GM20431 (cell line): ENCODE results near the gene SLC16A5.
"Not testable (repeated sequence)": the region's sequence is repeated elsewhere in the genome, so short reads cannot be mapped to it uniquely, and the experiment has no call there.

ENCODE experiments used
- in situ Hi-C: fragments of 300-500 bp; cut with MseI, MboI; formaldehyde crosslinking; loops from one replicate; pipeline ENCODE4 v1.15.0; 2020; ENCODE audit warnings: low sequenced_read_pairs; ENCODE audit not compliant: unreplicated experiment

The SLC16A5 gene

DNA sequence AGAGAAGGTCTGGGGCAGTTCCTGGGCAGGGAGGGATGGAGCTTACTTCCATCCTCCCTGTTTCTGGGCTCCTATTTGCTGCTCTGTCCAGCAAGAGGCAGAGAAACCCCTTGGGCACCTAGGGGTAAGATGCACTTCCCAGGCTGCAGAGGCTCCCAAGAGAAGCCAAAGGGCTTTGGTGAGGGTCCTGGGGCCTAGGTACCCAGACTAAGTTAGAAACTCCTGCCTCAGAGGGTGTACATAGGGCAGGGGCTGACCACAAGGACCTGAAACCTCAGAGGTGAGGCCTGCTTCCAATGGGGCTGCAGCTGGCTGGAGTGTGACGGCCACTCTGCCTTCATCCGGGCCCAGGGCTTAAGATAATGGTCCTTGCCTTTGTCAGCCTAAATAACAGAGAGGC is 20.4 kb downstream of the SLC16A5 start:
- in situ Hi-C loops, result no loop called here

DNA sequence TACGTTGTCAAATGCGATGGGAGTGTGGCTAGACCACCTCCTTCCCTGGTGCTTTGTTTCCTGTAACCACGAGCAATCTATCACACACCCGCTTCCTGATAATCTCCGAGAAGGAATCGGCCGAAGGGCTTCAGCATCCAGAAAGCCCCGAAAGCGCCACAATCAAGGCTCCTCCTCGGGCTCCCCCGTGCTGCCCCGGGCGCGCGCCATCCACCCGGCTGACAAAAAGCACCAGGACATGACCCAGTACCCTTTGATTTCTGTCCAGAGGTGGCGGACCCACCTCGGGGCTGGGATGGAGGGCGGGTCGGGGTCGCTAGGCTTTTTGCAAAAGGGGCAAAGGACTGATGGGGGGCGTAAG is 21.3 kb downstream of the SLC16A5 start:
- in situ Hi-C loops, result no loop called here

DNA sequence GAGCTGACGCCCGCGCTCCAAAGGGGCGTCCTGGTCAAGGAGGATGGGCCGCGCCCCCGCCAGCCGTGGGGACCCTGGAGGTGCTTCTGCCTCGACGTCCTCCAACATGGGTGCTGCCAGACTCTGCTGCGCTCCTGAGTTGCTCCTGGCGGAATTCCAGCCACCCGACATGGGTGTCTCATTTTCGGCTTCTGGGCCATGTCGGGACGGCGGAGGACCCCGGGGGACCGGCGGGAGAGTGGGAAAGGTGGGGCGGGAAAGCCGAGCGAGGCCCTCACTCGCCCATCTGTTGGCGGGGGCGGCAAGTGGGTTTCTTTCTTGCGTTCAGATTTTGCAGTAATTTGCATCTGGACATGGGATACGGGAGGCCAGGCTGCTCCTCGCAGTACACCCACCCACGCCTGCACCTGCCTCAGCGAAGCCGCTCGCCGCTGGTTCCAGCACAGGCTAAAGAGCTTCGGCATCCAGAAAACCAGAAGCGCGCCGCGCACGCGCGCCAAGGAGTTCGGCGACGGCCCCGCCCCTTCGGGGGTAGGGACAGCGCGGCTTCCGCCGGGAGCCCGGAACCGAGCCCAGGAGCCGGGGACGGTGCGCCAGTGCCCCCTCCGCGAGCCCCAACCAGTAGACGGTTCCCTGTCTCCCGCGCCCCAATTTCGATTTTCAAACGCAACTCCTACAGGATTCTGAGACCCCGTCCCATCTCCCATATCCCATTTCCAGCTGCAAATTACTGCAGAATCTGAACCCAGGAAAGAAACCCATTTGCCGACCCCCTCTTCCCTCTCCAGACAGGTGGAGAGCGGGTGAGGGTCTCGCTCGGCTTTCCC is 21.9 kb downstream of the SLC16A5 start, which contains the start of gene ARMC7:
ARMC7 (plus strand) TSS at position 563 of the 827 bp plus-strand sequence. CDS start 320 bp downstream, outside the sequence.
- in situ Hi-C loops, result no loop called here

DNA sequence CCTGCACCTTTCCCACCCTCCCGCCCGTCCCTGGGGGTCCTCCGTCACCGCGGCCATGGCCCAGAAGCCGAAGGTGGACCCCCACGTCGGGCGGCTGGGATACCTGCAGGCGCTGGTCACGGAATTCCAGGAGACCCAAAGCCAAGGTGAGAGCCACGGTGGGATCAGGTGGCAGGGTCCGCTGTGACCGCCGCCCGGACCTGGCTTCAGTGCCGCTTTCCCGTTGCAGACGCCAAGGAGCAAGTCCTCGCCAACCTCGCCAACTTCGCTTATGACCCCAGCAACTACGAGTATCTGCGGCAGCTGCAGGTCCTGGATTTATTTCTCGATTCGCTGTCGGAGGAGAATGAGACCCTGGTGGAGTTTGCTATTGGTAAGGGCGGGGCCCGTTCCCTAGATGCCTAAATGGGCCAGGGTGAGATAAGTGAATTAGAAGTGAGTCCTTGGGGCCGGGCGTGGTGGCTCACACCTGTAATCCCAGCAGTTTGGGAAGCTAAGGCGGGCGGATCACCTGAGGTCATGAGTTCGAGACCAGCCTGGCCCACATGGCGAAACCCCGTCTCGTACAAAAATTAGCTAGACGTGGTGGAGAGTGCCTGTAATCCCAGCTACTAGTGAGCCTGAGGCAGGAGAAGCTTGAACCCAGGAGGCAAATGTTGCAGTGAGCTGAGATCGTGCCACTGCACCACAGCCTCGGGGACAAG is 22.6 kb downstream of the SLC16A5 start:
- in situ Hi-C loops, result no loop called here

DNA sequence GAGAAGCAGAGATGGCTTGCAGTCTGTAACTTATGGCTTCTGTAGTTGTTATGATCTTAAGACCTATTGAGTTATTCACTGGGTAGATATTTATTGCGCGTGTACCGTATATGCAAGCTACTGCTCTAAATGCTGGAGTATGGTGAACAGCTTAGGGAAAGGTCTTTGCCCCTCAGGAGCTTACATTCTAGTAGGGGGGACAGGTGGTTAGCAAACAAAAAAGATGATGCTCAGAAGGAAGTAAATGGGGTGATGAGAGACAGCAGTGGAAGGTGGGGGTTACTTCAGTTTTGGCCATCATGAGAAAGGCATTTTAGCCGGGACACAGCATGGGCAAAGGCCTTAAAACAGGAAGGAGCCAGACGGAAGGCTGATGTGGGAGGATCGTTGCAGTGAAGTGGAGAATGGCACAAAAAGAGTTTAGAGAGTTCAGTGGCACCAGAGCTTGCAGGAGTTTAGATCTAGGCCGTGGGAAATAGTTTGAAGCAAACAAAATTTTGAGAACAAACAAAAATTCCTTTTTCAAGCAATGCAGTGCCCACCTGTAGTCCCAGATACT is 24.1 kb downstream of the SLC16A5 start:
- in situ Hi-C loops, result no loop called here

DNA sequence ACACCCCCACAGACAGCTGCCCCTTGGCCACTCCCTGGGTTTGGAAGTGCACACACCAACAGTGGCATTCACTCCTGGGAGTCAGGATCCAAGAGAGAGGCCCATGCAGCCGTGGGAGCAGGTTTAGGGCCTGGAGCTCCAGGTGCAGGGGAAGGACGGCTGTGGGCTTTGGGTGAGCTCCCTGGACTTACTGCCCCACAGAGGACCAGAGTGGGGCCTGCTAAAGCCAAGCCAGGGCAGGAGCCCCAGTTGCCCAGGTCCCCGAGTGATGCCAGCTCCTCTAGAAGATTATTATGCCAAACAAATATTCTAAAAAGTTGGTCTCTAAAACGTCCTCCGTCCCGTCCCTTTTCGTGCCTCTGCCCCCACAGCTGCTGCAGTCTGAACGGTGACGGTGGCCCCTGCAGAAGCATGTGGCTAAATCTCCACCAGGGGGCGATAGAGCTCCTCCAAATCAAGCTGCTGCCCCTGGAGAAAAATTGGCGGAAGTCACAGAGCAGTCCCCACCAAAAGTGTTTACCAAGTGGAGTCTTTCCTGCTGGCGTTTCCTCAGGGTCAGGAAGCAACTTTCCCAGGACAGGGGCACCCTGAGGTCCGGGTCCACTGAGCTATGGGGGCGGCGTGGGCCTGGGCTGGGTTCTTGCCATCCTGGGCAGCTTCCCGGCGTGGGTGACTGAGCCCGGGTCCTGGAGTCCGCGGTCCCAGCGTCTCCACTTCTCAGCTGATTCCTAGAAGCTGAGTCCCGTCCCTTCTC is 26.2 kb downstream of the SLC16A5 start:
- in situ Hi-C loops, result no loop called here

DNA sequence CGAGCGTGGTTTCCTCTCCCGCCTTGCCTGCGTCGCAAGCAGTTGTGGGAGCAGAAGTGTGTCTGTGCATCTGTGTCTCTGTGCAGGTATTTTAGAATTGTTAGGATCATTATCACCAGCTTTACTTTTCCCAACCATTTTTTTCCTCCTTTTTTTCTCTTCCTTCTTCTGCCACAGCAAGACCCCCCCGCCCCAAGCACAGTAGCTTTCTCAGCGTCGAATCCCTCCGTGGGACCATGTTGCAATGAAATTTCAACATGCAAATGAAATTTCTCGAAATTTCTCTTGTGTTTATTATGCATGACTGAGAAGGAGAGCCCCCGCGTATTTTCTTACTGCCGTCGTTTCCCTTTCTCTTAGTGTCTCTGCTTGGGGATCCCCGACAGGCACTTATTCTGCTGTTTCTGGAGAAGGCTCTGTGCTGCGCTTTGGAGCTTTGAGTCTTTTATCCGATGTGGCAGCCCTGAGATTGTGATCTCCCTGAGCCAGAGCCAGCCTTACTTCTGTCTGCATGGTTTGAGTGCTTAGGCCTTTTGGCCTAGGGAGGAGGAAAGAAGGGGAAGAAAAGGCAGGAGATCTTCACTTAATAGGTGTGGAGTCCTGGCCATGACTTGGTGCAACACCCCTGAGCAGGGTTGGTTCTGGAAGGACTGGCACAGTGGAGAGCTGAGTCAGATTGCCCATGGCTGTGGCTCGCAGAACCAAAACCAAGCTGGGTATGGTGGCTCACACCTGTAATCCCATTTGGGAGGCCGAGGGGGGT is 27.0 kb downstream of the SLC16A5 start:
- in situ Hi-C loops, result no loop called here

DNA sequence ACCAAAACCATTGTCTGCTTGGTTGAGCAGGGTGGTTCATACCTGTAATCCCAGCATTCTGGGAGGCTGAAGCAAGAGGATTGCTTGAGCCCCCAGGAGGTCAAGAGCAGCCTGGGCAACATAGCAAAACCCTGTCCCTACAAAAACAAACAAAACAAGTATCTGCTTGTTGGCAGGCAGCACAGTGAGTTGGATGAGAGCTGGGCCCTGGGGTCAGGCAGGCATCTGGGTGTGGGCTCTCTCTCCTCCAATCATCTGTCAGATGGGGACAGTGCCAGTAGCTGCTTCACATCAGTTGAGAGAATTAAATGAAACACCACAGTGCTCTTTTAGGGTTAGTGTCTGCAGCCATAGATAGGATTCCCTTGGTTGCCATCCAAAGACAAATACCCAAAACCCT is 27.8 kb downstream of the SLC16A5 start:
- in situ Hi-C loops, result no loop called here

DNA sequence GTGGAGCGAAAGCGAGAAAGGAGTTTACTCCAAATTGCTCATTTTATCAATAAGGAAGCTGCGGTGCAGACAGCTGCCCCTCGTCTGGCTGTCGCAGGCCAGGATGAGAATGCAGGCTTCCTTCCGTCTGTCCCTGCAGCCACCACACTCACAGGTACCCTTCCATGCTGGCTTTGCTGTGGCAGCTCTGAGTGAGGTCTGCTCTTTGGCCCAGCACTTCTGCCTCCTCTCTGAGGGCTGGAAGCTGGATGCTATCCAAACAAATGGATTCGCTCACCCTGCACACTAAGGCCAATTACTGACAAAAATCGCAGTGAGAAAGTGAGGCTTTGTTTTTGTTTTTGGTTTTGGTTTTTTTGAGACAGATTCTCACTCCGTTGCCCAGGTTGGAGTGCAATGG is 29.0 kb downstream of the SLC16A5 start:
- in situ Hi-C loops, result no loop called here

DNA sequence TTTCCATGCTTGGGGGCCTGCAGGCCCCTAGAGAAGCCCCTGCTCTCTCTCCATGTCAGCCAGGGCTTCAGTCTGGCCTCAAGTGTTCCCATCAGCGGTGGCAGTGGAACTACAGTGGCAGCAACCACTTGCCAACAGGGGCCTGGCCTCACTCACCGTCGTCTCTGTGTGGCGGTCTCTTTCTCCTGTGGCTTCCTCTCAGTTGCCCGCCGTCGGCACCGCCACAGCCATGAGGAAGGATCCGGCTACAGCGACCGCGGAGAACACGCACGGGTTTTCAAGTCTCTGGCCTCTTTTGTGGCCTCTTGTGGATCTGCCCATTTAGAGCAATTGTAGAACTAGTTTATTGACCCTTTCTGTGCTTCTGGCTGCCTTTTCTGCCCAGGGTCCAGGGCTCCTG is 30.6 kb downstream of the SLC16A5 start:
- in situ Hi-C loops, result no loop called here

DNA sequence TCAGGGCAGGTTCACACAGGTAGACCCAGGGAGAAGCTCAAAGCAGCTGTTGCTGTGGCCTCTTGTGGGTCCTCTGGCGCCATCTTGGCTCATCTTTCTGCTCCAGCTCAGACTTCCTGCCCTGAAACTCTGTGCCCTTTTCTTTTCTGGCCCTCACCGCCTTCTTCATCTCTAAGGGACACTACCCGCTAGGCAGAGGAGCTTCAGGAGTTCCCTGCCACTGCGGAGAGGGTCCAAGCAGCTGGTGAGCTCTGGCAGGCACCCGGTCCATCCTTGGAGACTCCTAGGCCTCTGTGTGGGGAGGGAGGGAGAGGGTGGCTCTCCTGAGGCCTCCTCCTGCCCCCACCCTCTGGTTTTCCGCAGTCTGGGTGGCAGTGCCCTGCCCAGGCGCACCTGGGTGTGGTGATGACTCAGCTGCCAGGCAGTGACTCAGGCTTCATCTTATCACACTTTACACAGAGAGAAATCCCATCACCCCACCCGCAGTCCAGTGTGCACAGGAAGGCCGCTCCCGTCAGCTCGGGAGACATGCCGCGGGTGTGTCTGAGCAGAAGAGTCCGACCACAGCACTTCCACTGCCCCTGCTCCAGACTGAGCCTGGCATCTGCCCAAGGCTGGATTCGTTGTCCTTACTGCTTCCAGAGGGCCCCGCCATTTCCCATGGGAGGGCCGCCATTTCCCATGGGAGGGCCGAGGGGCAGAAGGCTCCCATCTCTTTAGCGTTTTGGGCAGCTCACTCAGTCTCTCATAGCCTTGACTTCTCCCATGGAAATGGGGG is 36.5 kb downstream of the SLC16A5 start:
- in situ Hi-C loops, result no loop called here

DNA sequence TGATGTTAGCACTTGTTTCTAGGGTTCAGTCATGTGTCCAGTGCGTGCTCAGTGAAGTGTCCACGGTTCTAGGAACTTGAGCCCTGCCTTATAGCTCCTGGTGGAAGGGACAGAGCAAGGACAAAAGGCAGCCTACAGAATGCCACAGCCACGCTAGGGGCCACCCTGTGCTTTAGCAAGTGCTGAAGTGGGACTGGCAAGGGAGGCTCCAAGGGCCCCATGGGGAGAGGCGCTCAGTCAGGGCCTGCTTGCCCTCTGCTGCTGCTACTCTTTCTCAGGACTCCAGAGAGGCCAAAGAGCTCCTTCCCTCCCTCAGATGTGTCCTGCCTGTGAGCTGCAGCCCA is 37.0 kb downstream of the SLC16A5 start:
- in situ Hi-C loops, result no loop called here

DNA sequence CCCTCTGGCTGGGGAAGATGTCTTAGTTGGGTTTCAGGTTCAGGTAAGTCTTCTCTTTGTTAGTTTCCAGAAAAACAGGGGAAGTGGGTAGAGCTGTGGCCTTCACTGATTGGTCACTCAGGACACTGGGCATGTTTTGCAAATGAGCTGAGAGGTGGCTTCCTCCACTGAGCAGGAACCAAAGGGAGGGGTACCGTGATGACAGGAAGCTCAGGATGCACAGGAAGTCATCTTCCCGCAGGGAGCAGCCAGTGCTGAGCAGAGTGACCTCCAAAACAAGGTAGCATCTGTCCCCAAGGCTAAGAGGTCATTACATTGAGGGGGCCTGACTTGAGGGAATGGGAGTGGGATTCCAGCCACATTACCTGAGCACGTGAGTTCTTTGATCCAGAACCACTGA is 38.2 kb downstream of the SLC16A5 start:
- in situ Hi-C loops, result no loop called here

DNA sequence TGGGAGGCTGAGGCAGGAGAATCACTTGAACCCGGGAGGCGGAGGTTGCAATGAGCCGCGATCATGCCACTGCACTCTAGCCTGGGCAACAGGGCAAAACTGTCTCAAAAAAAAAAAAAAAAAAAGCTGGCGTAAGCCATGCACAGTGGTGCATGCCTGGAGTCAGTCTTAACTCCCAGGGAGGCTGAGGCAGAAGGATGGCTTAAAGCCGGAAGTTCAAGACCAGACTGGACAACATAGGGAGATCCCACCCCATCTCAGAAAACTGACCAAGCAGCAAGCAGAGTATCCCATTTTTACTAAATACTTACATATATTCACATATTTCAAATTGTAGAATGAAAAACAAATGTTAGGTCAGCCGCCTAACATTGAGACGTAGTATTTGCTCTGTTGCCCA is 39.2 kb downstream of the SLC16A5 start:
- in situ Hi-C loops, result no loop called here

DNA sequence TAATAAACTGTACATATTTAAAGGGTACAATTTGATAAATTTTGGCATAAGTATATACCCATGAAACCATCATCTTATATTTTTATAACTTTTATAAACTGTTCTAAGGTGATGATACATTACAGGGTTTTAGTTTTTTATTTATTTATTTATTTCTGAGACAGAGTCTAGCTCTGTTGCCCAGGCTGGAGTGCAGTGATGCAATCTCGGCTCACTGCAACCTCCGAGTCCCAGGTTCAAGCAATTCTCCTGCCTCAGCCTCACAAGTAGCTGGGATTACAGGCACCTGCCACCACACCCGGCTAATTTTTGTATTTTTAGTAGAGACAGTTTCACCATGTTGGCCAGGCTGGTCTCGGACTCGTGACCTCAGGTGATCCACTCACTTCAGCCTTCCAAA is 40.2 kb downstream of the SLC16A5 start:
- in situ Hi-C loops, result not testable (repeated sequence)

DNA sequence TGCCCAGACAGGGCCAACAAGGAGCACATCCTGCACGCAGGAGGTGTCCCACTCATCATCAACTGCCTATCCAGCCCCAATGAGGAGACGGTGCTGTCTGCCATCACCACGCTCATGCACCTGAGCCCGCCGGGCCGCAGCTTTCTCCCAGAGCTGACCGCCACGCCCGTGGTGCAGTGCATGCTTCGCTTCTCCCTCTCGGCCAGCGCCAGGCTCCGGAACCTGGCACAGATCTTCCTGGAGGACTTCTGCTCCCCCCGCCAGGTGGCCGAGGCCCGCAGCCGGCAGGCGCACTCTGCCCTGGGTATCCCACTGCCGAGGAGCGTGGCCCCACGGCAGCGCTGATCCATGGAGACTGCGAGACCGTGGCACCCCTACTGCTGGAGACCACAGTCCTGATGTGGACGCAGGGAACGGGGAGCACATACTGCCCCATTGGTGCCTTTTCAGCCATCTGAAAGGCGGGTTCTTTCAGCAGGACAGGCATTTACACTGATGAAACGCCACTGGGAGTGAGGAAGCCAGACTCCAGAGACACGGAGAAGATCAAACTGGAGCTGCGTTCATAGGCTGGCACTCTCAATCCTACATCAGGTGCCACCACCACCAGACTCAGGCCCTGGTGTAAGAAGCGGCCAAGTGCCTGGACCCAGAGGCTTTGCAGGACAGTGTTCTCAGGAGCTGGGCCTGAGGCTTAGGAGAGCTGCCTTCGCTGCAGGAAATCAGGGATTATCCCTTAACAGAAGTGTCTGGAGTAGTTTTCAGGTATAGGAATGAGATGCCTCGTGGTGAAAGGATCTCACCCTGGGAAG is 41.1 kb downstream of the SLC16A5 start:
- in situ Hi-C loops, result no loop called here

DNA sequence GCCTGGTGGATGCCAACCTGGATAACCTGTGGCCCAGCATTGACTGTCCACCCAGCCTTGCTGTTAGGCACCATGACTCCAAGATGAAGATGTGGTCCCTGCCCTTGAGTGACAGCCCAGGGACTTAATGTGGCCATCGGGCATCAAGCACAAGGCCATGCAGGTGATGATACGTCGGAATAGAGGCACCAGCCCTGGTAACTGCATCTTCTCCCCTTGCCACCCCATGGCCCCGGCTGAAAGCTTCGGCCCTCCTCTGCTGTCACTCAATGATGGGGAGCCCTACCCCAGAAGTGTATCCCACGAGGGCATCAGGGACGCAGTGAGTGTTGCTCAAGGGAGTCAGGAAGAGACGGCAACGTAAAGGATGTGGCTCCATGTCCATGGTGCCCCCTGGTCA is 41.8 kb downstream of the SLC16A5 start:
- in situ Hi-C loops, result no loop called here

DNA sequence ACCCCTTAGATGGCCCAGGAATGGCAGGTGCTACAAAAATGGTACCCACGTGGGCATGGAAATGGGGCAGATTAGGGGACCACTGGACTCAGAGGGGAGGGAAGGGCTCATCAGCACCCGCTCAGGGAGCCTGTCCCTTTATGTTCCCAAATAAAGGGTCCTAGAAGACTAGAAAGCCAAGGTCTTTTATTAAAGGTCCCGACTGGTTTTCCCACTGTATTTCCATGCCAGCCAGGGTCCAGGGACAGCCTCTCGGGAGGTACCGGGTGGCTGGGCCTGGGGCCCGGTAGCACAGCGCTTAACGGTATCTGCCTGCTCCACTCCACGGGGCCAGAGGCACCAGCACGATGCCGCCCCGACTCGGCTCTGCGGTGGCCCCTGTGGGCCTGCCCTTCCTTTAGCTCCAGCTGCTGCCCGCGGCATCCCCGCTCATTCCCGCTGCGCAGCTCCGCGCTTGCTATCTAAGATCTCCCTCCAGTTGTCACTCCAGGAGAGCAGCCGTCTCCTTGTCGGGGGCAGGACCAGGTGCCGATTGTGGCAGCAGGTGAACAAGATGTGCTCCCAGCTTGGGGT is 42.4 kb downstream of the SLC16A5 start:
- in situ Hi-C loops, result no loop called here
